Stimulated activated CD4-positive, alpha-beta T cell treated with anti-CD3 and anti-CD28 coated beads, Interleukin-1b, Interleukin-23, amount 100 ng/mL, for 1 hour (primary cell): Measurements from ENCODE around the gene WDR18.
"Not testable (repeated sequence)": the region's sequence is repeated elsewhere in the genome, so short reads cannot be mapped to it uniquely, and the experiment has no call there.

Experiments used
- DNase-seq, 2 donors: peaks; one replicate each; pipeline ENCODE4 v3.0.0-alpha.2; 2020; ENCODE audit warnings: low read depth in 2 of 2

WDR18 gene

GRCh38 chr19:1019616-1019961 is 35.4 kb downstream of the WDR18 start:
- no peak for DNase-seq

DNA sequence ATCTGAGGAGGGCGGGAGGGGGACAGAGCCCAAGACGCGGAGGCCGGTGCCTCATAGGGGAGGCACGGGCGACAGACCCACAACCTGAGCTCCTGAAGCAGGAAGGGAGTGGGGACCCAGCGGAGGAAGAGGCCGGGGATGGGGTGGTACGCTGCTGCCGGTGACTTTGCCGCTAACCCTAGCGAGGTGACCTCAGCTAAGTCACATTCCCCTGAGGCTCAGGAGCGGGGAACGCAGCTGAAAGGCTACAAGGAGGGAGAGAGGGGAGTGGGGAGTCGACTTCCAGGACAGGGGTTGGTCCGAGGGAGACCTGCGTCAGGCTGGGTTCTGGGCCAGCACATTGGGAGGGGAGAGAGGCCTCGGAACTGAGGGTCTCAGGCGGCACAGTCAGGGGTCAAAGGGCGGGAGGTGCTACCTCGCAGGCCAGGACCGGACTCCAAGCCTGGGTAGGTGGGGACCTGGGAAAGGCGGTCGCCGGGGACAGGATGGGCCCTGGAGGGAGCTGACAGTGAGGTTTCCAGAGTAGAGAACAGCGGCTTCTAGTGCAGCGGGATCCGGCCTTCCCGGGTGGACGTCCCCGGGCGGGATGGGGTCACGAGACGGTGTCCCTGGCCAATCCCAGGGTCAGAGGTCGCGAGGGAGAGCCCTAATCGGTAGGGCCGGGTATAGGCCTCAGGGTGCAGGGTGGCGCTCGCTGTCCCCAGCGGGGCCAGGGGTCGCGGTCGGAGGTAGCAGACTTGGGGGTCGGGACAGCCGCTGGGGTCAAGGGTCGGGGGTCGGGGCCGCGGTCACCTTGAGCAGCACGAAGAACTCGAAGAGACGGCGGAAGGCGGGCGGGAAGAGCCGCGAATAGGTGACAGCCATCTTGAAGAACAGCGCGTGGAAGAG is 36.1 kb downstream of the WDR18 start:
- DNase-seq: no peak

- peak; percentile 93 to 97 for DNase-seq
Observed at GRCh38 chr19:1020868-1021425, 36.8 kb downstream of the WDR18 start, which contains the start of gene TMEM259. Gene TMEM259 (minus strand): TSS chr19:1021123. CDS start chr19:1020996, 127 bp downstream.

- not testable (repeated sequence) for DNase-seq
Observed at GRCh38 chr19:1023883-1024188, 39.7 kb downstream of the WDR18 start.

DNA sequence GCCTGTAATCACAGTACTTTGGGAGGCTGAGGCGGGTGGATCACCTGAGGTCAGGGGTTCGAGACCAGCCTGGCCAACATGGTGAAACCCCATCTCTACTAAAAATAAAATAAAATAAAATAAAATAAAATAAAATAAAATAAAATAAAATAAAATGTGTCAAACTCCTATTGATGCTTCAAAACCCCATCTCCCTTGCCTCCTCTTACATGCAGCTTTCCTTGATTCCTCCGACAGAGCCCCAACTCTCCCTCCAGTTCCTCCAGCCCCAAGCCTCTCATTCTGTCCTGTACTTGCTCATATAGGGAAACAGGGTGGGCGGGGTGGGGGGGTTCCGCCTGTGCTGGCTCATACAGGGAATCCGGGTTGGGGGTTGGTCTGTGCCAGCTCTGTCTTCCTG is 40.9 kb downstream of the WDR18 start:
- DNase-seq: not testable (repeated sequence)

DNA sequence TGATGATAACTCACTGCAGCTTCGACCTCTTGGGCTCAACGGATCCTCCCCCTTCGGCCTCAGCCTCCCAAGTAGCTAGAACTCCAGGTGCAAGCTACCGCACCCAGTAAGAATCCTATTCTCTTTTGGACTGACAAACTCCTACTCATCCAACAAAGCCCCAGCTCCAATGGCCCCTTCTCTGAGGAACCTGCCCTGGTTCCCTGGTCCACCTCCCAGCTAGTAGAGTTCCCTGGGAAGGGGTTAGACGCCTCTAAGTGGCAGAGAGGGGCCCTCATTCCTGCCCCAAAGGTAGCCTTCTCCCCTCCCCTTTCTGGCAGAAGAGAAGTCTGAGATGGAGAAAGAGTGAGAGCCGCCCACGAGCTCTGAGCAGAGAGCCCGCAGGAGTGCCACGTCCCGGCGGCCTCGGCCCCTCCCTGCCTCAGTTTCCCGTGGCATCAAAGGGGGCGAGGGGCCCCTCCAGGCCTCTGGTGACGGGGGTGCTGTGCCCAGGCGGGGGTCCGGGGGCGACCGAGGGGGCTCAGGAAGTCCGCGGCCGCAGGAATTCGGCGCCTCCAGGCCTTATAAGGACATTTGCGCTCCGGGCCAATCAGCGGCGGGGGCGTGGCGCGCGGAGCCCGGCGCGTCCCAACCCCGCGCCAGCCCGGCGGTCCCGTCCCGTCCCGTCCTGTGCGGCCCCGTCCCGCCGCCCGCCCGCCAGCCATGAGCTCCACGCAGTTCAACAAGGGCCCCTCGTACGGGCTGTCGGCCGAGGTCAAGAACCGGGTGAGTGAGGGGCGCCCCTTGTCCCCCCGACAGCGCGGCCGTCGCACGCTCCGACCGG is 42.0 kb downstream of the WDR18 start, which contains the start of gene CNN2:
CNN2 (plus strand) TSS at position 649 of the 823 bp plus-strand sequence; CDS start at position 703, 54 bp downstream.
- DNase-seq: no peak

- no peak for DNase-seq
Observed at GRCh38 chr19:1026783-1027649, 42.9 kb downstream of the WDR18 start.

- DNase-seq: no peak
Observed at GRCh38 chr19:1027650-1028061, 43.5 kb downstream of the WDR18 start.

DNA sequence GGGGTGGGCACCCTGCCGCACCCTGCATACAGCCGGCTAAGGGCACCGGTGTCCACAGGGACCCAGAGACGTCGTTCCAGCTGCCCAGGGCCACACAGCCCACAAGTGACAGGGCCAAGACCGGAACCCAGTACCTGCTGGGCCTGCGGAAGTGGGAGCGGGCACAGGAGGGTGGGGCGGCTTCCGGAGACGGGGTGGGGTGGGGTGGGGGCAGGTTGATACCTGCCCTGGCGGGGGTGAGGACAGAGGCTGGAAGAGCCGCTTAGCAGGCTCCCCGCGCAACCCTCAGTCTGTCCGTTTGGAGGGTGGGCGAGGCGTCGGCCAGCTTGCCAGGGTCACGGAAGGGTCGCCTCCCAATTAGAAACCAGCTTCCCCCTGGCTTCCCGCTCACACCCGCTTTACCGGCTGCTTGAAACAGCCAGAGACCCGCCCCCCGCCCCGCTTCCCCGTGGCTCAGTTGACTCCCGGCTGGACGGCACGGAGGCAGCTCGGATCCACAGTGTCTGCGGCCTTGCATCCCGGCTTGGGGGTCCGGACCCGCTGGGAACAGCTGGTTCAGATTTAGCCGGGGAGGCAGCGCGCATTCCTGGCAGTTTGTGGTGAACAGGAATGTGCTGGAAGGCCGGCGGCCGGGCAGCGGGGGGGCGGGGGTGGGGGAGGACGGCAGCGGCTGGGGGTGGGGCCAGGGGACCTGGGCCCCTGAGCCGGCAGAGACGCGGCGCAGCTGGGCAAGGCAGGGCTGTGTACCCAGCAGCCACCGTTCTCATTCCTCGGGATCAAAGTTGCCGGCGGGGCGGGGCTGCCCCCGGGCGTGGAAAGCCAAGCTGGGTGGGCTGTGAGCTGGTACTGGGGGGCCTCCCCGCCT is 44.1 kb downstream of the WDR18 start:
- DNase-seq: no peak

DNA sequence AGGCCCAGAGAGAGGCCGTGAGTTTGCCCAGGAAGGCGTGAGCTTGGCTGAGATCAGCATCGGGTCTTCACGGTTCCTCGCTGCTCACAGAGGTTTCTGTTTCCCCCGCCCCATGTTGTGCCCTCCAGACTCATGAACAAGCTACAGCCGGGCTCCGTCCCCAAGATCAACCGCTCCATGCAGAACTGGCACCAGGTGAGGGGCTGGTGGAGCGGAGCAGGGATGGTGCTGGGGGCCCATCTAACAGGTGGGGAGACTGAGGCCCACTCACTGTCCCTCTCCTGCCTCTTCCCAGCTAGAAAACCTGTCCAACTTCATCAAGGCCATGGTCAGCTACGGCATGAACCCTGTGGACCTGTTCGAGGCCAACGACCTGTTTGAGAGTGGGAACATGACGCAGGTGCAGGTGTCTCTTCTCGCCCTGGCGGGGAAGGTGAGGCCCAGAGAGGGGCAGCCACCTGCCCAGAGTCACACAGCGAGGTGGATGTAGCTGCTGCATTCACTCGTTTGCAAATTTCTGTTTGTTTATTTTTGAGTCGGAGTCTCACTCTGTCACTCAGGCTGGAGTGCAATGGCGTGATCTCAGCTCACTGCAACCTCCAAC is 48.2 kb downstream of the WDR18 start:
- DNase-seq: no peak

- no peak for DNase-seq
Observed at GRCh38 chr19:1035998-1036621, 52.0 kb downstream of the WDR18 start.

GRCh38 chr19:1037621-1038064 is 53.5 kb downstream of the WDR18 start:
- DNase-seq: no peak

- no peak for DNase-seq
Observed at GRCh38 chr19:1038978-1039645, 55.0 kb downstream of the WDR18 start.

GRCh38 chr19:1039646-1040475 is 55.7 kb downstream of the WDR18 start, which contains the start of gene ABCA7:
Gene ABCA7 (plus strand): TSS chr19:1040107. CDS start chr19:1041362, 1,255 bp downstream.
- DNase-seq: peak; percentile 99

GRCh38 chr19:1040476-1041271 is 56.5 kb downstream of the WDR18 start:
- DNase-seq: peak; percentile 75 to 78

DNA sequence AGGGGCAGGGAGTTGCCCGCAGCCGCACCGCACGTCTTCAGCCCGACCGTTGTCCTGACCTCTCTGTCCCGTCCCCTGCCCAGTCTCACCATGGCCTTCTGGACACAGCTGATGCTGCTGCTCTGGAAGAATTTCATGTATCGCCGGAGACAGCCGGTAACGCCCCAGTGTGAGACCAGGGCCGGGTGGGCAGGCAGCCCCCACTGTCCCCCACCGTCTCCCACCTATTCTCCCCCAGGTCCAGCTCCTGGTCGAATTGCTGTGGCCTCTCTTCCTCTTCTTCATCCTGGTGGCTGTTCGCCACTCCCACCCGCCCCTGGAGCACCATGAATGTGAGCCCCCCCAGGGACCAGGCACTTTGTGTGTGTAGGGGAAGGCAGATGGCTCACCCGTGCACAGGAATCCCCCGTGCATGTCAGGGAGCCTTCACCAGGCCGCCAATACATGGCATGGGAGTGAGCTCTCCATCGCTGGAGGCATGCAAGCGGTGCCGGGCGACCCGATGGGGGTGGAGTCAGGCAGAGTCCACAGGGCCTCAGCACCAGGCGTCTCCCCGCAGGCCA is 57.2 kb downstream of the WDR18 start:
- no peak for DNase-seq
